NCI-H1092 (cell line): ENCODE measurements around the gene TSPAN14.

Experiments used
- DNase-seq: peaks from one replicate; lab custom pipeline; 2025; lab: John Stamatoyannopoulos, UW

Gene TSPAN14

GRCh38 chr10:80504158-80504811 is 50.2 kb downstream of the TSPAN14 start:
- no peak for DNase-seq

- DNase-seq, result no peak
Observed at GRCh38 chr10:80504897-80505465, 50.9 kb downstream of the TSPAN14 start.

DNA sequence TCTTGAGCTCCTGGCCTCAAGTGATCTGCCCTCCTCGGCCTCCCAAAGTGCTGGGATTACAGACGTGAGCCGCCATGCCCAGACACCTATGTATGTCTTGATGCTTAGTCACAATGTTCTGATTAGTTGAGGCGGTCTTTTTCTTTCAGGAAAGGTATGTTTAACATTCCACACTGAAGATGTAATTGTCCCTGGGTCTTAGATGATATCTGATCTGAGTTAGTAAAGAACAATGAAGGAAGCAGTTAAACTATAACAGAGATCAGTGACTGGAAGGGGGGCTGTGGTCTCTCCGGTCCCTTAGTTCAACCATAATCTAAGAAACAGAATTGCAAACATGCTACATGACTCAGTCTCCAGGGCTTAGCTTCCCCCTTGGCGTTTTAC is 52.1 kb downstream of the TSPAN14 start:
- DNase-seq, result no peak

- no peak for DNase-seq
Observed at GRCh38 chr10:80506836-80507487, 52.9 kb downstream of the TSPAN14 start.

DNA sequence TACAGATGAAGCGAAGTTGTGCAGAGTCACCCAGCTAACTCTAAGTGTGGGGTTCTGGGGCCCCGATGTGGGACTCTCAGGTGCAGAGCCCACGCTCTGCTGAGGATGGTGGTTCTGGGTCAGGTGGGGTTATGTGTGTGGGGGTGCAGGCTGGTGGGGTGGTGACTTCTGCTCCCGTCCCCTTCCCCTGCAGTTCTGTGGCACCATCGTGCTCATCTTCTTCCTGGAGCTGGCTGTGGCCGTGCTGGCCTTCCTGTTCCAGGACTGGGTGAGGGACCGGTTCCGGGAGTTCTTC is 54.9 kb downstream of the TSPAN14 start:
- DNase-seq, result no peak

GRCh38 chr10:80509403-80510161 is 55.5 kb downstream of the TSPAN14 start:
- no peak for DNase-seq

GRCh38 chr10:80512031-80512526 is 58.0 kb downstream of the TSPAN14 start:
- DNase-seq, result no peak

GRCh38 chr10:80513106-80513505 is 59.0 kb downstream of the TSPAN14 start:
- no peak for DNase-seq

GRCh38 chr10:80515511-80515910 is 61.4 kb downstream of the TSPAN14 start:
- no peak for DNase-seq

- no peak for DNase-seq
Observed at GRCh38 chr10:80515941-80516340, 61.8 kb downstream of the TSPAN14 start.

DNA sequence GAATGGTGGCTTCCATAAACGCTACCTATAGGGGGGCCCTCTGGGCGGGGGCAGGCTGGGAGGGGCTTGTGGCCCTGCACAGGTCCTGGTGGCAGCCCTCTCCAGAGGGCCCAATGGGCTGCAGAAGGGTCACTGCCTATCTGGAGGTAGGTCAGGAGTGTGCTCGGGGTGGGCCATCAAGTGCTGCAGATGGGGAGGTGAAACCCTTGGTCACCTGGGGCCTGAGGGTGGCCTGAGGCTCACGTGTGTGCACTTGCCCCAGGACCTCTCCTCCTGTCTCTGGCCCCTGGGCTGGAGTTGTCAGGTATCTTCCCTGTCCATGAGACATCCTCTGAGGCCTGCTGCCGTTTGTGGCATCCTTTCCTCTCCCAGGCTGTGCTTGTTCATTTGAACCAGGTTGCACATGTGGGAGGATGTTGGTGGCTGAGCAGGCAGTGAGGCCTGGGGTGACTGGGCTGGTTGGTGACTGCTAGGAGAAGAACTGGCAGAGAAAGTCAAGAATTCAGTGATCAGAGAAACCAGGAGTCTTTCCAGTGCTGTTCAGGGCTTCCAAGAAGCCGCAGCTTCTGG is 62.5 kb downstream of the TSPAN14 start:
- no peak for DNase-seq

GRCh38 chr10:80517416-80518142 is 63.5 kb downstream of the TSPAN14 start:
- no peak for DNase-seq

GRCh38 chr10:80518143-80518806 is 64.2 kb downstream of the TSPAN14 start:
- no peak for DNase-seq

DNA sequence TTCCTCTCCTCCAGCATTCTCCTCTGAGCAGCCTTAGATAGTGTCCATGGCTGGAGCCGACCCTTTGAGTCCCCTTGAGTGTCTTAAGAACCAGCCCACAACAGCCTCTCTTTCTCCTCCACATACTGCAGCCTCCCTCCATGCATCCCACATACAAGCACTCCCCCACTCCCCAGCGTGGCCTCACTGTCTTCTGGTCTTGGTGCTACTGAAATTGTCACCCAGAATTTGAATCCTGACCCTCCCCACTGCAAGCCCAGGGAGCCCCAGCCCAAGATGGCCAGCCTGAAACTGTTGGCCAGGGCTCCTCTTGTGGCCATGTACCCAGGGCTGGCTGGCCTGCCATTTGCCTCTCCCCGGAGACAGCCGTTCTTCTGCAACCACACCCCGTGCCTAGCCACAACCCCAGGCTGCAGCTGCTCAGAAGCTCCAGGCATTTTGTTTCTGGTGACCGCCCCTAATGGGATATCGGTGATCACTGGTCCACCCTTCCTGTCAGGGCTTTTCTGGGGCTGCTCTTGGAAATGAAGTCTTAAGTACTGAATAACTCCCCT is 64.8 kb downstream of the TSPAN14 start:
- DNase-seq, result no peak

DNA sequence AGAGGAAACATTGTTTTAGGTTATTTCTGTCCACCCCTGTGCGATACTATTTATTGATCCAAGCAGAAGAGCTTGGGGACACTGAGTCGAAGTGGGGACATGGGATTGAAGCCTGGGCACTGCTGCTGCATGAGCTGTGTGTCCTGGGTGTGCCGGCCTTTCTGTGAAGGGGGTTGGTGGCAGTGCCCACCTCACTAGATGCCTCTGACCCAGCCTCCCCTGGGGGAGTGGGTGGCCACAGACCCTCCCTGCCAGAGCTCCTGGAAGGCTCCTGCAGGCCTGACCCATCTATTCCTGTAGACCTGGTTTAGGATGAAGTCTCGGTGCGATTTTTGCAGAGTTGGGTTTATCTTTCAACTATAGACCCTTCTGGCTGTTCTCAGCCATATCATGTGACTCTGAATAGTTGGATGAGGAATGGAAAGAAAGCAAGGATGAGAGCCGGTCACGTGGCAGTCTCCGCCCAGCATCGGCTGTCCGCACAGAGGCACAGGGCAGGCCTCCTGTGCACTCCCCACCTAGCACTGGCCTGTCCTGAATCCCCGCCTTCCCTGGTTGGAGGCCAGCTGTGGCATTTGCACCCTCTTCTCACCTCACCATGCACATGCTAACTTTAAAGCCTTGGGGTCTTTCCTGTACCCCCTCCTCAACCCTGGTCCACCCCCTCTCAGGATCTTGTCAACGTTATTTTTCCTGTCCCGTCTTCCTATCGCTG is 66.0 kb downstream of the TSPAN14 start:
- DNase-seq, result no peak

DNA sequence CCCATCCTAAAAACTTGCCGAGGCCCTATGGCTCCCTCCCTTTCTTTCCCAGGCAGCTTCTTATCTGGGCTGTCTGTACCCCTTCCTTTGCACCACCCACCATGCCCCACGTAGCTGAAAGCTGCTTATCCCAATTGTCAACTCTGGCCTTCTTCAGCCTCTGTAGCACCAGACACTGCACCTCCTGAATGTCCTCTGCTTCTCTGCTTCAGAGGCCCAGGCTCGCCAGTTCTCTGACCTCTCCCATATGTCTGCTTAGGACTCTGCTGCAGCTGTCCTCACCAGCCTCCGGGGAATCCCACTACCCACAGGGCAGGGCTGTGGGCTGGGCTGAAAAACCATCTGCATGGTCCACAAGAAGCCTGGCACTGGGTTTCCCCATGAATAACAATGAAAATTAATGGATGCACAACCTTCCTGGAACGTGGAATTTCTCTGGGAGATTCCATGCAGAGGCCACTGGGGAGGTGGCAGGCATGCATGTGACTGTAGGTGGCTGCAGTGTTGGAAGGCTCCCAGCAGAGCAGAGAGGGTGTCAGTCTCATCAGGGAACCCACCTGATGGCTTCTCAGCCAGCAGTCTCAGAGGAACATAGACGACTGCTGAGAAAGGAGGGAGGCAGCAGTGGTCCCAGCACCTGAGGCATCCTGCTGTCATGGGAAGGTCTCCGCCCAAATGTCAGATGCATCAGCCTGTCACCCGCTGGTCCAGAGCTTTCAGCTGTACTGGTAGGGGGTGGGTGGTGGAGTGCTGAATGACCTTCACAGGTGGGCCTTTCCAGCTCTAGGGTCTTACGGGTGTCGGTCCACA is 66.8 kb downstream of the TSPAN14 start:
- DNase-seq, result no peak

DNA sequence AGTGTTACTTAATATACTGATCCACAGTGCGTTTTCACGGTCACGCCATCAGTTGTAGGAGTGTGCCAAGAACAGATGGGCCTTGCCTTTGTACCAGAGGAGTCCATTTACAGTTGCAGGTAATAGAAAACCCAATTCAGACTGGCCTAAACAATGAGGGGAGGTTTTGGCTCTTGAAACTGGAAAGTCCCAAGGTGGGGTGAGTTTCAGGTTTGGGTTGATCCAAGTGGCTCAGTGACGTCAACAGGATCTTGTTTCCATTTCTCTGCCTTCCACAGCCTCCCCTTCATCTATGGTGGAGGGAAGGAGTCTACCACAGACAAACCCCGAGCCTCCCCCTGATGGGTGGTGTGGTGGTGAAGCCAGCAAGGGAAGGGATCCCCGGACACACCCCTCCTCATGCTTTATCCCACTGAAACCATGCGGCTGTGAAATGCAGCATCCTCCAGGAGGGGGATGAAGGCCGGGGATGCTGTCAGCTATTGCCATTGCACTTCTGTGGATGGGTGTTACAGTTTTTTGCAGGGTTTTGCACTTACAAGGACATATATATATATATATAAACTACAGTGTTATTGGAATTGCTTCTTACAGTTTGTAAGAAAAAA is 68.8 kb downstream of the TSPAN14 start:
- DNase-seq, result no peak

DNA sequence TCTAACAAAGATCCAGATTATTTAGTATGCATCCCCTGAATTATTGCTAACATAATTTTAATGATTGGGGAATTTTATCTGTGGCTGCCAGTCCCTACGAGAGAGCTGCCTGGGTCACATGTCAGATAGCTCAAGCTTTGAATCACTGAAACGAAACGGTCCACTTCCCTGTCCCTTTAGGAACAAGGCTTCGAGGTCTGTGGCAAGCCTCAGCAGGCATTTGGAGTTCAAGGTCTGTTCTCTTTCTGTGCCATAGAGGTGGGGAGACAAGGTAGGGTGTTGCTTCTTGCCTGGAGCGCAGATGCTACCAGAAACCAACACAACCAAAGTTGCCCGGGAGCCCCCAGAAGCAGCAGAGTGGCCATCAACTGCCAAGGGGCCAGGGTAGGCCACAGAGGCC is 69.7 kb downstream of the TSPAN14 start:
- no peak for DNase-seq
